GM18907 (cell line): ENCODE data around the gene ANXA7.
"Not testable (repeated sequence)": the region's sequence is repeated elsewhere in the genome, so short reads cannot be mapped to it uniquely, and the experiment has no call there.

Experiments used
- ATAC-seq: cut with Tn5 transposase; IDR thresholded peaks from one replicate; pipeline ENCODE4 v1.9.1; 2021; ENCODE audit warnings: mild to moderate bottlenecking, moderate library complexity; ENCODE audit not compliant: unreplicated experiment

Gene ANXA7

DNA sequence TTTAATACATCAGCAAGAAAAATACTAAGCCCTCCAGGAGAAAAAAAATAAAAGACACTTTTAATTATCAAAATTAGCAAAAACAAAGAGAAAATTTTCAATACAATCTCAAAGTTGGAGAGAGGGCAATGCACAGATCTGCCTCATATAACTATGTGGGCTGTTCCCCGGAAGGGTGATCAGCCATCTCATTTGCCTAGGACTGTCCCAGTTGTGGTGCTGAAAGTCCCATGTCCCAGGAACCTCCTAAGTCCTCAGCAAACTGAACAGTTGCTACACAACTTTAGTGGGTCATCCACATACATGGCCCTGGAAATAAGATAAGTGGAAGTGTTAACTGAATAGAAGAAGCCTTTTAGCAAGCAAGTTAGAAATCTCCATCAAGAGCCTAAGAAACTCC is 69.6 kb downstream of the ANXA7 start:
- ATAC-seq = no peak

DNA sequence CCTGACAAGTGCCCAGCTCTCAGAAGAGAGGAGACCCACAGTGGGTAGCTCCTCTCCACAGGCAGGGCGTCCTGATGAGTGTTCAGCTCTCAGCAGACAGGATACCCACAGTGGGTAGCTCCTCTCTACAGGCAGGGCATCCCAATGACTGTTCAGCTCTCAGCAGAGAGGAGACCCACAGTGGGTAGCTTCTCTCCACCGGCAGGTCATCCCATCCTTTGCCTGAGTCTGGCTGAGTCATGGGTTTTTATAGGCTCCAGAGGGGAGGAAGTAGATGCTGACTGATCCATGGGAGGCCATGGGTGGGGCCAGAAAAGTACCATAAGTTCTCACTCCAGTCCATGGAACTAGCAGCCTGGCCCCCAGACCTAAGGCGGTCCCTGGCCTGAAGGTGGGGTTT is 73.7 kb downstream of the ANXA7 start:
- no peak for ATAC-seq

DNA sequence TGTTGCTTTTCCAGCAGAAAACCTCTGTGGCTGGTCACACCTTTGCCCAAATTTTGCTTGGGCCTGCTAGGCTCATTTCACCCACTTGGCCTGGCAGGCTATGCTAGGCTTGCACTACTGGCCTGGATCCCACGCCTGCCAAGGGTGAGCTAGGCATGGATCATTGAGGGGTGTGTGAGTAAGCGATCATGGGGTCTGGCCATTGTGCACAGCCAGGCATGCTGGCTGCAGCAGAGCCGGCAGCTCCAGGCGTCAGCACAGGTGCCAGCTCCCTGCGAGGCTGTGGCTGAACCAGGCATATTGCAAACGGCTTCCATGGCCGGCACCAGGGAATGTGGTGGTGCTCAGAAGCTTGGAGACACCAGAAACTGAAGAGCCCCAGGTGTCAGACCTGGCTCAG is 74.4 kb downstream of the ANXA7 start:
- ATAC-seq = no peak

DNA sequence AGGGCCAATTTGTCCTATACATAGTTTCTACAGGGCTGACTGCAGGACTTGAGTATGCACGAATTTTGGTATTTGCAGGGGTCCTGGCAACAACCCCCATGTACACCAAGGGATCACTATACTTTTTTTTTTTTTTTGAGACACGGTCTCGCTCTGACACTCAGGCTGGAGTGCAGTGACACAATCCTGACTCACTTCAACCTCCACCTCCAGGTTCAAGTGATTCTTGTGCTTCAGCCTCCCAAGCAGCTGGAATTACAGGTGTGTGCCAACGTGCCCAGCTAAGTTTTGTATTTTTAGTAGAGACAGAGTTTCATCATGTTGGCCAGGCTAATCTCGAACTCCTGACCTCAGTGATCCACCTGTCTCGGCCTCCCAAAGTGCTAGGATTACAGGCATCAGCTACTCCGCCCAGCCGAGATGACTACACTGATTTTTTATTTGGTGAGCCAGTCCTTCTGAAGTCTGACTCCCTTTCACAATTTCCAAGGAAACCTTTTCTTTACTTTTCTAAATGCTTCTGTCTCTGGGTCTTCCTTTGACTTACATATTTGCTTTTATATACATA is 75.0 kb downstream of the ANXA7 start:
- ATAC-seq = no peak

DNA sequence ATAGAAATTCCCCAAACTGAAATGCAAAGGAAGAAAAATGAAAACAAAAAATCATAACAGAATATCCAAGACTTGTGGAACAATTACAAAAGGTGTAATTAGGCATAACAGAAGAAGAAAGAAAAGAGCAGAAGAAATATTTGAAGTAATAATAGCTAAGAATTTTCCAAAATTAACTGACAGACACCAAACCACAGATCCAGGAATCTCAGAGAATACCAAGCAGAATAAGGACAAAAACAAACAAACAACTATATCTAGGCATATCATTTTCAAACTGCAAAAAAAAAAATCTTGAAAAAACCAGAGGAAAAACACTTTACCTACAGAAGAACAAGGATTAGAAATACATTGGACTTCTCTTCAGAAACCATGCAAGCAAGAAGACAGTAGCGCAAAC is 80.7 kb downstream of the ANXA7 start:
- no peak for ATAC-seq

DNA sequence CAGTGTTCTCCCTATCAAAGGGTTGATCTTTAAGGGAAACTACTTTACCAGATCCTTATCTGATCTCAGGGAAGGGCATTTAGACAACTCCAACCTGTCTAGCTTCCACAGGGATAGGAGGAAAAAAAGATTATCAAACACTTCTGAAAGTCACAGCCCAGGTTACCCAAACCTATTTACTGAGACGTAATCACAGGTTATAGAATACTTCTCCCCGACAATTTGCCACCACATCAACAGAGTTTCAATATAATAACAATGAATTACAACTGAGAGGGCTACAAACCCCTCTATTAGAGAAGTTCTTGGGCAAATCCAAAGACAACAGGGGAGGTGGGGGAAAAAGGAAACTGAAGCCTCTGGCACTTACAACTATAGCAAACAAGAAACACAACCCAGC is 81.5 kb downstream of the ANXA7 start:
- no peak for ATAC-seq

DNA sequence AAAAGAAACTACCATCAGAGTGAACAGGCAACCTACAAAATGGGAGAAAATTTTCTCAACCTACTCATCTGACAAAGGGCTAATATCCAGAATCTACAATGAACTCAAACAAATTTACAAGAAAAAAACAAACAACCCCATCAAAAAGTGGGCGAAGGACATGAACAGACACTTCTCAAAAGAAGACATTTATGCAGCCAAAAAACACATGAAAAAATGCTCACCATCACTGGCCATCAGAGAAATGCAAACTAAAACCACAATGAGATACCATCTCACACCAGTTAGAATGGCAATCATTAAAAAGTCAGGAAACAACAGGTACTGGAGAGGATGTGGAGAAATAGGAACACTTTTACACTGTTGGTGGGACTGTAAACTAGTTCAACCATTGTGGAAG is 85.3 kb downstream of the ANXA7 start:
- not testable (repeated sequence) for ATAC-seq

DNA sequence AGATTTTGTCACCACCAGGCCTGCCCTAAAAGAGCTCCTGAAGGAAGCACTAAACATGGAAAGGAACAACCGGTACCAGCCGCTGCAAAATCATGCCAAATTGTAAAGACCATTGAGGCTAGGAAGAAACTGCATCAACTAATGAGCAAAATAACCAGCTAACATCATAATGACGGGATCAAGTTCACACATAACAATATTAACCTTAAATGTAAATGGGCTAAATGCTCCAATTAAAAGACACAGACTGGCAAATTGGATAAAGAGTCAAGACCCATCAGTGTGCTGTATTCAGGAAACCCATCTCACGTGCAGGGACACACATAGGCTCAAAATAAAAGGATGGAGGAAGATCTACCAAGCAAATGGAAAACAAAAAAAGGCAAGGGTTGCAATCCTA is 88.6 kb downstream of the ANXA7 start:
- ATAC-seq = not testable (repeated sequence)
